SK-N-SH (cell line): ENCODE results near the gene CNOT11. TPM values are rescaled to one million over a fixed set of nuclear protein-coding genes. Genes with fewer than 3 reads are reported as not detected.

Experiments used
- CTCF ChIA-PET: fragments of 300-600, 350-600 bp; formaldehyde crosslinking; extraction: SDS; loops from one replicate; lab custom pipeline; 2021; lab: Yijun Ruan, JAX
- POLR2A ChIA-PET: fragments of 350-600 bp; sonication (Branson Sonifier 250); formaldehyde crosslinking; extraction: SDS; loops from one replicate; lab custom pipeline; 2020; ENCODE audit warnings: antibody characterized with exemption, inconsistent platforms; lab: Yijun Ruan, JAX
- DNase-seq: peaks from one replicate; pipeline ENCODE4 v3.0.0; 2012
- H2AFZ ChIP-seq: fragments of 200-600 bp; sonication (generic); 2 replicates; pipeline ENCODE4 v1.8.1; 2016; ENCODE audit warnings: antibody characterized with exemption, mild to moderate bottlenecking, low read depth
- H3F3A ChIP-seq: fragments of 200-600 bp; sonication (generic); replicated peaks from 2 replicates; pipeline ENCODE3; 2016; ENCODE audit warnings: antibody characterized with exemption, mild to moderate bottlenecking; ENCODE audit not compliant: insufficient read depth
- H3K27ac ChIP-seq, 2 experiments: fragments of 200-500 bp in 1 of 2; fragments of 200-600 bp in 1 of 2; sonication (Bioruptor generic) in 1 of 2; sonication (generic), shearing (Covaris generic) in 1 of 2; 2 replicates each; pipeline versions ENCODE4 v1.5.1 to v1.6.1; 2014 to 2016; ENCODE audit warnings: low read depth in 2 of 2, inconsistent platforms in 1 of 2, low read length in 1 of 2, mild to moderate bottlenecking in 1 of 2, mixed read lengths in 1 of 2
- H3K27me3 ChIP-seq: fragments of 200-600 bp; sonication (generic), shearing (Covaris generic); 2 replicates; pipeline ENCODE4 v1.6.1; 2016; ENCODE audit warnings: mixed run types; ENCODE audit not compliant: insufficient read depth
- H3K36me3 ChIP-seq, 2 experiments: fragments of 200-500 bp in 1 of 2; fragments of 200-600 bp in 1 of 2; sonication (Bioruptor generic) in 1 of 2; sonication (generic) in 1 of 2; replicated peaks in 1 of 2; 2 replicates each; pipeline versions ENCODE3 to v1.5.1; 2014 to 2016; ENCODE audit warnings: low read length in 1 of 2, mild to moderate bottlenecking in 1 of 2; ENCODE audit not compliant: insufficient read depth in 2 of 2, control insufficient read depth in 1 of 2
- H3K4me1 ChIP-seq, 2 experiments: fragments of 200-500 bp in 1 of 2; fragments of 200-600 bp in 1 of 2; sonication (Bioruptor generic) in 1 of 2; sonication (generic), shearing (Covaris generic) in 1 of 2; 2 replicates each; pipeline versions ENCODE4 v1.5.1 to v1.6.1; 2014 to 2016; ENCODE audit warnings: low read depth in 1 of 2, low read length in 1 of 2, mixed run types in 1 of 2; ENCODE audit not compliant: insufficient read depth in 2 of 2, control insufficient read depth in 1 of 2
- H3K4me2 ChIP-seq: fragments of 200-600 bp; sonication (generic), shearing (Covaris generic); 2 replicates; pipeline ENCODE4 v1.6.1; 2017; ENCODE audit warnings: mixed run types
- H3K4me3 ChIP-seq, 2 experiments: fragments of 200-500 bp in 1 of 2; fragments of 200-600 bp in 1 of 2; sonication (Bioruptor generic) in 1 of 2; sonication (generic), shearing (Covaris generic) in 1 of 2; 2 replicates each; pipeline versions ENCODE4 v1.5.1 to v1.8.1; 2014 to 2016; ENCODE audit warnings: low read depth in 2 of 2, inconsistent platforms in 1 of 2, low read length in 1 of 2, mild to moderate bottlenecking in 1 of 2, mixed read lengths in 1 of 2, moderate library complexity in 1 of 2
- H3K79me2 ChIP-seq: fragments of 200-600 bp; sonication (generic); 2 replicates; pipeline ENCODE4 v1.8.1; 2017; ENCODE audit warnings: mild to moderate bottlenecking; ENCODE audit not compliant: insufficient read depth
- H3K9ac ChIP-seq: fragments of 200-600 bp; sonication (generic); 2 replicates; pipeline ENCODE4 v1.6.1; 2017; ENCODE audit warnings: mixed run types
- H3K9me2 ChIP-seq: fragments of 200-600 bp; sonication (generic); 2 replicates; pipeline ENCODE4 v1.6.1; 2017; ENCODE audit warnings: mixed run types
- H3K9me3 ChIP-seq: fragments of 200-600 bp; sonication (generic); 2 replicates; pipeline ENCODE4 v1.6.1; 2017; ENCODE audit warnings: mixed run types, mild to moderate bottlenecking, moderate library complexity
- H4K20me1 ChIP-seq: fragments of 200-600 bp; sonication (generic); 2 replicates; pipeline ENCODE4 v1.6.1; 2017; ENCODE audit warnings: mild to moderate bottlenecking, mixed run types; ENCODE audit not compliant: insufficient read depth
- CTCF ChIP-seq: fragments of 200-600 bp; sonication (generic); IDR thresholded peaks from 2 replicates; pipeline ENCODE4 v1.6.1; 2017; ENCODE audit warnings: antibody characterized with exemption, mild to moderate bottlenecking, moderate library complexity
- EZH2phosphoT487 ChIP-seq: fragments of 200-600 bp; sonication (generic); IDR thresholded peaks from 2 replicates; pipeline ENCODE4 v1.6.1; 2017; ENCODE audit warnings: low read depth, mixed run types, mild to moderate bottlenecking, antibody characterized with exemption, moderate library complexity, borderline replicate concordance
- FOSL2 ChIP-seq: IDR thresholded peaks from 2 replicates; pipeline ENCODE4 v1.4.0; 2012; ENCODE audit warnings: low read depth, mild to moderate bottlenecking, moderate library complexity, borderline replicate concordance
- FOXM1 ChIP-seq: IDR thresholded peaks from 2 replicates; pipeline ENCODE4 v1.4.0; 2012; ENCODE audit warnings: low read depth, mild to moderate bottlenecking
- GATA2 ChIP-seq: sonication (generic); formaldehyde crosslinking; IDR thresholded peaks from 2 replicates; pipeline ENCODE4 v1.5.0; 2020; ENCODE audit warnings: mild to moderate bottlenecking, missing genetic modification reagents
- IRF3 ChIP-seq: fragments of 150-350 bp; IDR thresholded peaks from 2 replicates; pipeline ENCODE4 v1.6.1; 2016; ENCODE audit warnings: mild to moderate bottlenecking, low read depth, low read length
- JUND ChIP-seq: IDR thresholded peaks from 2 replicates; pipeline ENCODE4 v1.4.0; 2012
- MEF2A ChIP-seq: IDR thresholded peaks from 2 replicates; pipeline ENCODE4 v1.4.0; 2012; ENCODE audit warnings: low read depth, borderline replicate concordance
- MXI1 ChIP-seq: IDR thresholded peaks from 2 replicates; pipeline ENCODE4 v1.6.1; 2012; ENCODE audit warnings: mild to moderate bottlenecking, low read depth, low read length, improper control_type of control experiment
- NFIC ChIP-seq: IDR thresholded peaks from 2 replicates; pipeline ENCODE4 v1.4.0; 2012; ENCODE audit warnings: borderline replicate concordance
- NRF1 ChIP-seq: IDR thresholded peaks from 2 replicates; pipeline ENCODE4 v1.6.1; 2012; ENCODE audit warnings: low read depth, mild to moderate bottlenecking, low read length
- TCF12 ChIP-seq: IDR thresholded peaks from 2 replicates; pipeline ENCODE4 v1.4.0; 2012
- YY1 ChIP-seq: IDR thresholded peaks from 2 replicates; pipeline ENCODE4 v1.4.0; 2012; ENCODE audit warnings: low read depth, mild to moderate bottlenecking
- ZBTB33 ChIP-seq: IDR thresholded peaks from 2 replicates; pipeline ENCODE4 v1.4.0; 2012; ENCODE audit warnings: low read depth, borderline replicate concordance
- WGBS: methylation state at CpG from one replicate; pipeline ENCODE4 v1.1.6; 2017; ENCODE audit warnings: low lambda C conversion rate; 5-methylcytosine and 5-hydroxymethylcytosine counted together
- polyA plus RNA-seq, 3 experiments: library from polyadenylated mRNA; depleted of rRNA; stranded (reverse); fragments of >200 nt; gene quantifications; 2 replicates each; pipeline ENCODE4 v1.2.3, GENCODE V29; 2012

Gene CNOT11
- polyA plus RNA-seq, 1 of the 3 experiments (the other 2 are of a cell fraction): 38.4 TPM

- Histone ChIP-seq H3K9me2 (no peaks in the 10 kb centered on the region), H3F3A (peaks cover 17% of the 10 kb centered on the region), H3K4me3 (no peak overlapping the region), H3K27me3 (no peaks in the 10 kb centered on the region), H3K27ac (no peak overlapping the region; a peak in 1 of 4 replicates), H3K4me2 (no peak overlapping the region), H3K9me3 (no peaks in the 10 kb centered on the region), H3K36me3 (peaks cover 76 to 85% of the 10 kb centered on the region in 2 experiments), H3K79me2 (peaks cover 19% of the 10 kb centered on the region; the same call in 1 of the 2 replicates), H4K20me1 (no peaks in the 10 kb centered on the region), H3K9ac (no peak overlapping the region), H2AFZ (no peak overlapping the region), H3K4me1 (no peaks in the 10 kb centered on the region)
- no peak for DNase-seq
- whole genome bisulfite sequencing: 91% methylated on average over 15 of the region's 15 CpGs
- TF ChIP-seq TCF12 (no peak), MXI1 (no peak), IRF3 (no peak), NFIC (no peak), ZBTB33 (no peak), NRF1 (no peak), JUND (no peak), FOXM1 (no peak), FOSL2 (no peak), MEF2A (no peak), YY1 (no peak), EZH2phosphoT487 (no peak), CTCF (no peak), GATA2 (CRISPR knock-in tag) (no peak)
- POLR2A ChIA-PET: no interaction called here
- CTCF ChIA-PET: interaction anchor here (1.2 kb wide), 1 partner anchor 10 kb away, joined by 3 read pairs; no protein-coding TSS in a partner anchor
These were observed 15.3 kb downstream of the CNOT11 start for GRCh38 chr2:101267671-101268656.
